HEK293 (cell line): ENCODE results near the gene KCTD6.

ENCODE experiments used
- BCL11A ChIP-seq: fragments of 450-650 bp; formaldehyde crosslinking; IDR thresholded peaks from 2 replicates; pipeline ENCODE4 v1.5.1; 2016; ENCODE audit warnings: low read depth, missing biosample characterization, missing genetic modification characterization
- KLF1 ChIP-seq: fragments of 450-650 bp; formaldehyde crosslinking; IDR thresholded peaks from 2 replicates; pipeline ENCODE4 v1.5.1; 2016; ENCODE audit warnings: missing biosample characterization, missing genetic modification characterization
- KLF9 ChIP-seq: fragments of 450-650 bp; formaldehyde crosslinking; IDR thresholded peaks from 2 replicates; pipeline ENCODE4 v1.5.1; 2016; ENCODE audit warnings: missing biosample characterization, missing genetic modification characterization, low read depth
- ZBTB17 ChIP-seq: fragments of 450-650 bp; formaldehyde crosslinking; IDR thresholded peaks from 2 replicates; pipeline ENCODE4 v1.5.1; 2016; ENCODE audit warnings: missing biosample characterization, missing genetic modification characterization
- ZNF114 ChIP-seq: fragments of 450-650 bp; formaldehyde crosslinking; IDR thresholded peaks from 2 replicates; pipeline ENCODE4 v1.5.0; 2017; ENCODE audit warnings: missing biosample characterization, missing genetic modification characterization
- ZNF391 ChIP-seq: fragments of 450-650 bp; formaldehyde crosslinking; IDR thresholded peaks from 2 replicates; pipeline ENCODE4 v1.5.1; 2016; ENCODE audit warnings: low read depth, missing biosample characterization, missing genetic modification characterization, borderline replicate concordance
- ZNF433 ChIP-seq: fragments of 450-650 bp; formaldehyde crosslinking; IDR thresholded peaks from 2 replicates; pipeline ENCODE4 v1.5.1; 2016; ENCODE audit warnings: missing biosample characterization, missing genetic modification characterization, low read depth
- TF ChIP-seq, protein P1 (sequence below): fragments of 450-650 bp; formaldehyde crosslinking; conservative IDR thresholded peaks from 2 replicates; pipeline ENCODE4 v1.5.1; 2016; ENCODE audit warnings: low read depth, missing biosample characterization, missing genetic modification characterization
- TF ChIP-seq, protein P2 (sequence below): fragments of 450-650 bp; formaldehyde crosslinking; IDR thresholded peaks from 2 replicates; pipeline ENCODE4 v1.5.1; 2016; ENCODE audit warnings: missing biosample characterization, missing genetic modification characterization
- TF ChIP-seq, protein P3 (sequence below): fragments of 450-650 bp; formaldehyde crosslinking; IDR thresholded peaks from 2 replicates; pipeline ENCODE4 v1.5.1; 2016; ENCODE audit warnings: missing biosample characterization, missing genetic modification characterization
- TF ChIP-seq, protein P4 (sequence below): fragments of 450-650 bp; formaldehyde crosslinking; IDR thresholded peaks from 2 replicates; pipeline ENCODE4 v1.5.1; 2016; ENCODE audit warnings: missing biosample characterization, missing genetic modification characterization
- TF ChIP-seq, protein P5 (sequence below): fragments of 450-650 bp; formaldehyde crosslinking; IDR thresholded peaks from 2 replicates; pipeline ENCODE4 v1.5.0; 2017; ENCODE audit warnings: missing biosample characterization, missing genetic modification characterization, borderline replicate concordance
- TF ChIP-seq, protein P6 (sequence below): fragments of 450-650 bp; formaldehyde crosslinking; IDR thresholded peaks from 2 replicates; pipeline ENCODE4 v1.5.1; 2017; ENCODE audit warnings: missing biosample characterization, missing genetic modification characterization

KCTD6 gene

DNA sequence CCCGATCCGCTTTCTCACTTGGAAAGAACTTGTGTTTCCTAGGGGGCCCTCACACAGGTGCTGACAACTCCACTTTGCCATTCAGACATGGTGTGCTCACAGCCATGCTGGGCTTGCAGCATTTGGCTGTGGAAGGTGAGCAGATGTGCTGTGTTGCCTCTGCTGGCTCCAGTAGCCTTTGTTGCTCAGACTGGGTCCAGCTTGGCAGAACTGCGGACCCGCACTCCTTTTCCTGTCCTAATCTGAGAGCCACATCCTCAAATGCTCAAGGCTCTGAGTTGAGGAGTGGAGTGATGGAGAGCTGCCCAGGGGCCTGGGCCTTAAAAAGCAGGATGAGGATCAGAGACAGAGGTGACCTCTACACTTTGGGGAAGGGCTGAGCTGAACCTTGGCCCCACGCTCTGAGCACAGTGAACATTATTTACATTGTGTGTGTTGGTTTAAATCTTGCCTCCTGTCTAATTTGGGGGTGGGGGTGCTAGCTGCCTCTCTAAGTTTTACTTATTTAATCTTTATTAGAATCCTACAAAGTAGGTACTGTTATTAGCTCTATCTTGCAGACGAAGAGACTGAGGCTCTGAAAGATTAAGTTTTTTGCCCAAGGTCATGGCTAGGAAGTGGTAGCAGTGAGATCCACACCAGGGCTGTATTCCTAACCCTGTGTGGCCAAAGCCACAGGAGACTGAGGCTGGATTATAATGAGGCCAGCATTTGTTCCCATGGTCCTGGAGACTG is 27.9 kb downstream of the KCTD6 start (continued):
- TF ChIP-seq, protein P1, sequence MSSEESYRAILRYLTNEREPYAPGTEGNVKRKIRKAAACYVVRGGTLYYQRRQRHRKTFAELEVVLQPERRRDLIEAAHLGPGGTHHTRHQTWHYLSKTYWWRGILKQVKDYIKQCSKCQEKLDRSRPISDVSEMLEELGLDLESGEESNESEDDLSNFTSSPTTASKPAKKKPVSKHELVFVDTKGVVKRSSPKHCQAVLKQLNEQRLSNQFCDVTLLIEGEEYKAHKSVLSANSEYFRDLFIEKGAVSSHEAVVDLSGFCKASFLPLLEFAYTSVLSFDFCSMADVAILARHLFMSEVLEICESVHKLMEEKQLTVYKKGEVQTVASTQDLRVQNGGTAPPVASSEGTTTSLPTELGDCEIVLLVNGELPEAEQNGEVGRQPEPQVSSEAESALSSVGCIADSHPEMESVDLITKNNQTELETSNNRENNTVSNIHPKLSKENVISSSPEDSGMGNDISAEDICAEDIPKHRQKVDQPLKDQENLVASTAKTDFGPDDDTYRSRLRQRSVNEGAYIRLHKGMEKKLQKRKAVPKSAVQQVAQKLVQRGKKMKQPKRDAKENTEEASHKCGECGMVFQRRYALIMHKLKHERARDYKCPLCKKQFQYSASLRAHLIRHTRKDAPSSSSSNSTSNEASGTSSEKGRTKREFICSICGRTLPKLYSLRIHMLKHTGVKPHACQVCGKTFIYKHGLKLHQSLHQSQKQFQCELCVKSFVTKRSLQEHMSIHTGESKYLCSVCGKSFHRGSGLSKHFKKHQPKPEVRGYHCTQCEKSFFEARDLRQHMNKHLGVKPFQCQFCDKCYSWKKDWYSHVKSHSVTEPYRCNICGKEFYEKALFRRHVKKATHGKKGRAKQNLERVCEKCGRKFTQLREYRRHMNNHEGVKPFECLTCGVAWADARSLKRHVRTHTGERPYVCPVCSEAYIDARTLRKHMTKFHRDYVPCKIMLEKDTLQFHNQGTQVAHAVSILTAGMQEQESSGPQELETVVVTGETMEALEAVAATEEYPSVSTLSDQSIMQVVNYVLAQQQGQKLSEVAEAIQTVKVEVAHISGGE (tag by site-specific recombination): no peak
- TF ChIP-seq, protein P2, sequence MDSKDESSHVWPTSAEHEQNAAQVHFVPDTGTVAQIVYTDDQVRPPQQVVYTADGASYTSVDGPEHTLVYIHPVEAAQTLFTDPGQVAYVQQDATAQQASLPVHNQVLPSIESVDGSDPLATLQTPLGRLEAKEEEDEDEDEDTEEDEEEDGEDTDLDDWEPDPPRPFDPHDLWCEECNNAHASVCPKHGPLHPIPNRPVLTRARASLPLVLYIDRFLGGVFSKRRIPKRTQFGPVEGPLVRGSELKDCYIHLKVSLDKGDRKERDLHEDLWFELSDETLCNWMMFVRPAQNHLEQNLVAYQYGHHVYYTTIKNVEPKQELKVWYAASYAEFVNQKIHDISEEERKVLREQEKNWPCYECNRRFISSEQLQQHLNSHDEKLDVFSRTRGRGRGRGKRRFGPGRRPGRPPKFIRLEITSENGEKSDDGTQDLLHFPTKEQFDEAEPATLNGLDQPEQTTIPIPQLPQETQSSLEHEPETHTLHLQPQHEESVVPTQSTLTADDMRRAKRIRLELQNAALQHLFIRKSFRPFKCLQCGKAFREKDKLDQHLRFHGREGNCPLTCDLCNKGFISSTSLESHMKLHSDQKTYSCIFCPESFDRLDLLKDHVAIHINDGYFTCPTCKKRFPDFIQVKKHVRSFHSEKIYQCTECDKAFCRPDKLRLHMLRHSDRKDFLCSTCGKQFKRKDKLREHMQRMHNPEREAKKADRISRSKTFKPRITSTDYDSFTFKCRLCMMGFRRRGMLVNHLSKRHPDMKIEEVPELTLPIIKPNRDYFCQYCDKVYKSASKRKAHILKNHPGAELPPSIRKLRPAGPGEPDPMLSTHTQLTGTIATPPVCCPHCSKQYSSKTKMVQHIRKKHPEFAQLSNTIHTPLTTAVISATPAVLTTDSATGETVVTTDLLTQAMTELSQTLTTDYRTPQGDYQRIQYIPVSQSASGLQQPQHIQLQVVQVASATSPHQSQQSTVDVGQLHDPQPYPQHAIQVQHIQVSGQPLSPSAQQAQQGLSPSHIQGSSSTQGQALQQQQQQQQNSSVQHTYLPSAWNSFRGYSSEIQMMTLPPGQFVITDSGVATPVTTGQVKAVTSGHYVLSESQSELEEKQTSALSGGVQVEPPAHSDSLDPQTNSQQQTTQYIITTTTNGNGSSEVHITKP: no peak
- TF ChIP-seq KLF9 (tag by site-specific recombination) (no peak), BCL11A (no peak), ZBTB17 (tag by site-specific recombination) (no peak), ZNF391 (tag by site-specific recombination) (no peak), ZNF114 (tag by site-specific recombination) (no peak), ZNF433 (no peak), KLF1 (no peak)
- TF ChIP-seq, protein P3, sequence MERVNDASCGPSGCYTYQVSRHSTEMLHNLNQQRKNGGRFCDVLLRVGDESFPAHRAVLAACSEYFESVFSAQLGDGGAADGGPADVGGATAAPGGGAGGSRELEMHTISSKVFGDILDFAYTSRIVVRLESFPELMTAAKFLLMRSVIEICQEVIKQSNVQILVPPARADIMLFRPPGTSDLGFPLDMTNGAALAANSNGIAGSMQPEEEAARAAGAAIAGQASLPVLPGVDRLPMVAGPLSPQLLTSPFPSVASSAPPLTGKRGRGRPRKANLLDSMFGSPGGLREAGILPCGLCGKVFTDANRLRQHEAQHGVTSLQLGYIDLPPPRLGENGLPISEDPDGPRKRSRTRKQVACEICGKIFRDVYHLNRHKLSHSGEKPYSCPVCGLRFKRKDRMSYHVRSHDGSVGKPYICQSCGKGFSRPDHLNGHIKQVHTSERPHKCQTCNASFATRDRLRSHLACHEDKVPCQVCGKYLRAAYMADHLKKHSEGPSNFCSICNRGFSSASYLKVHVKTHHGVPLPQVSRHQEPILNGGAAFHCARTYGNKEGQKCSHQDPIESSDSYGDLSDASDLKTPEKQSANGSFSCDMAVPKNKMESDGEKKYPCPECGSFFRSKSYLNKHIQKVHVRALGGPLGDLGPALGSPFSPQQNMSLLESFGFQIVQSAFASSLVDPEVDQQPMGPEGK: no peak
- TF ChIP-seq, protein P4, sequence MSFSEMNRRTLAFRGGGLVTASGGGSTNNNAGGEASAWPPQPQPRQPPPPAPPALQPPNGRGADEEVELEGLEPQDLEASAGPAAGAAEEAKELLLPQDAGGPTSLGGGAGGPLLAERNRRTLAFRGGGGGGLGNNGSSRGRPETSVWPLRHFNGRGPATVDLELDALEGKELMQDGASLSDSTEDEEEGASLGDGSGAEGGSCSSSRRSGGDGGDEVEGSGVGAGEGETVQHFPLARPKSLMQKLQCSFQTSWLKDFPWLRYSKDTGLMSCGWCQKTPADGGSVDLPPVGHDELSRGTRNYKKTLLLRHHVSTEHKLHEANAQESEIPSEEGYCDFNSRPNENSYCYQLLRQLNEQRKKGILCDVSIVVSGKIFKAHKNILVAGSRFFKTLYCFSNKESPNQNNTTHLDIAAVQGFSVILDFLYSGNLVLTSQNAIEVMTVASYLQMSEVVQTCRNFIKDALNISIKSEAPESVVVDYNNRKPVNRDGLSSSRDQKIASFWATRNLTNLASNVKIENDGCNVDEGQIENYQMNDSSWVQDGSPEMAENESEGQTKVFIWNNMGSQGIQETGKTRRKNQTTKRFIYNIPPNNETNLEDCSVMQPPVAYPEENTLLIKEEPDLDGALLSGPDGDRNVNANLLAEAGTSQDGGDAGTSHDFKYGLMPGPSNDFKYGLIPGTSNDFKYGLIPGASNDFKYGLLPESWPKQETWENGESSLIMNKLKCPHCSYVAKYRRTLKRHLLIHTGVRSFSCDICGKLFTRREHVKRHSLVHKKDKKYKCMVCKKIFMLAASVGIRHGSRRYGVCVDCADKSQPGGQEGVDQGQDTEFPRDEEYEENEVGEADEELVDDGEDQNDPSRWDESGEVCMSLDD: no peak
- TF ChIP-seq, protein P5, sequence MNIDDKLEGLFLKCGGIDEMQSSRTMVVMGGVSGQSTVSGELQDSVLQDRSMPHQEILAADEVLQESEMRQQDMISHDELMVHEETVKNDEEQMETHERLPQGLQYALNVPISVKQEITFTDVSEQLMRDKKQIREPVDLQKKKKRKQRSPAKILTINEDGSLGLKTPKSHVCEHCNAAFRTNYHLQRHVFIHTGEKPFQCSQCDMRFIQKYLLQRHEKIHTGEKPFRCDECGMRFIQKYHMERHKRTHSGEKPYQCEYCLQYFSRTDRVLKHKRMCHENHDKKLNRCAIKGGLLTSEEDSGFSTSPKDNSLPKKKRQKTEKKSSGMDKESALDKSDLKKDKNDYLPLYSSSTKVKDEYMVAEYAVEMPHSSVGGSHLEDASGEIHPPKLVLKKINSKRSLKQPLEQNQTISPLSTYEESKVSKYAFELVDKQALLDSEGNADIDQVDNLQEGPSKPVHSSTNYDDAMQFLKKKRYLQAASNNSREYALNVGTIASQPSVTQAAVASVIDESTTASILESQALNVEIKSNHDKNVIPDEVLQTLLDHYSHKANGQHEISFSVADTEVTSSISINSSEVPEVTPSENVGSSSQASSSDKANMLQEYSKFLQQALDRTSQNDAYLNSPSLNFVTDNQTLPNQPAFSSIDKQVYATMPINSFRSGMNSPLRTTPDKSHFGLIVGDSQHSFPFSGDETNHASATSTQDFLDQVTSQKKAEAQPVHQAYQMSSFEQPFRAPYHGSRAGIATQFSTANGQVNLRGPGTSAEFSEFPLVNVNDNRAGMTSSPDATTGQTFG (tag by site-specific recombination): no peak
- TF ChIP-seq, protein P6, sequence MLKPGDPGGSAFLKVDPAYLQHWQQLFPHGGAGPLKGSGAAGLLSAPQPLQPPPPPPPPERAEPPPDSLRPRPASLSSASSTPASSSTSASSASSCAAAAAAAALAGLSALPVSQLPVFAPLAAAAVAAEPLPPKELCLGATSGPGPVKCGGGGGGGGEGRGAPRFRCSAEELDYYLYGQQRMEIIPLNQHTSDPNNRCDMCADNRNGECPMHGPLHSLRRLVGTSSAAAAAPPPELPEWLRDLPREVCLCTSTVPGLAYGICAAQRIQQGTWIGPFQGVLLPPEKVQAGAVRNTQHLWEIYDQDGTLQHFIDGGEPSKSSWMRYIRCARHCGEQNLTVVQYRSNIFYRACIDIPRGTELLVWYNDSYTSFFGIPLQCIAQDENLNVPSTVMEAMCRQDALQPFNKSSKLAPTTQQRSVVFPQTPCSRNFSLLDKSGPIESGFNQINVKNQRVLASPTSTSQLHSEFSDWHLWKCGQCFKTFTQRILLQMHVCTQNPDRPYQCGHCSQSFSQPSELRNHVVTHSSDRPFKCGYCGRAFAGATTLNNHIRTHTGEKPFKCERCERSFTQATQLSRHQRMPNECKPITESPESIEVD: no peak
